GM10847 (cell line): ENCODE results near the gene DESI1.

ENCODE experiments used
- POLR2A ChIP-seq: IDR thresholded peaks from 2 replicates; pipeline ENCODE4 v1.6.1; 2011; ENCODE audit not compliant: insufficient read length; ENCODE audit errors: extremely low read depth

DESI1 gene

DNA sequence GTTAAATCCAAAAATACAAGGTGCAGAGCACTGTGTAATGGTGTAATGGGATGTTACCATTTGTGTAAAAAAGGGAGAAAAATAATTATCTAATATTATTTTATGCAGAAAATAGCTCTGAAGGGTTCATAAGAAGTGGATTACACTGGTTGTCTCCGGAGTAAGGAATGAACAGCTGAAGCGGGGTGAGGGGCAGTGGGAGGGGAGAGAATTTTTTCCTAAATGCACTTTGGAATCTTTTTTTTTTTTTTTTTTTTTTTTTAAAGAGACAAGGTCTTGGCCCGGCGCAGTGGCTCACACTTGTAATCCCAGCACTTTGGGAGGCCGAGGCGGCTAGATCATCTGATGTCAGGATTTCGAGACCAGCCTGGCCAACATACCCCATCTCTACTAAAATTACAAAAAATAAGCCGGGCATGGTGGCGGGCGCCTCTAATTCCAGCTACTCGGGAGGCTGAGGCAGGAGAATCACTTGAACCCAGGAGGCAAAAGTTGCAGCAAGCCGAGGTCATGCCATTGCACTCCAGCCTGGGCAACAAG lies 69.8 kb downstream of the DESI1 start:
- TF ChIP-seq POLR2A, result no peak

GRCh38 chr22:41548830-41549211 lies 72.0 kb downstream of the DESI1 start:
- no peak for TF ChIP-seq POLR2A
